Esophagus squamous epithelium (tissue), 5 donors: ENCODE measurements around the gene PRKAR1B. TPM values are rescaled to one million over a fixed set of nuclear protein-coding genes. Genes with fewer than 3 reads are reported as not detected.

ENCODE experiments used
- DNase-seq: peaks from one replicate; lab custom pipeline; 2025; lab: John Stamatoyannopoulos, UW
- H3K27ac ChIP-seq, 4 donors: fragments of 200-600 bp; sonication (generic); one replicate each; pipeline ENCODE4 v1.5.1; 2016 to 2019; ENCODE audit warnings: mild to moderate bottlenecking in 1 of 4
- H3K27me3 ChIP-seq, 4 donors: fragments of 200-600 bp; sonication (generic); 1 replicate in 3 of 4; 2 replicates in 1 of 4; pipeline versions ENCODE4 v1.5.1 to v1.6.0; 2017 to 2021; ENCODE audit warnings: antibody characterized with exemption in 1 of 4
- H3K36me3 ChIP-seq, 3 donors: fragments of 200-600 bp; sonication (generic); one replicate each; pipeline ENCODE4 v1.5.1; 2016 to 2019
- H3K4me1 ChIP-seq, 3 donors: fragments of 200-600 bp; sonication (generic); one replicate each; pipeline ENCODE4 v1.5.1; 2017 to 2019
- H3K4me3 ChIP-seq, 4 donors: fragments of 200-600 bp; sonication (generic); 1 replicate in 3 of 4; 2 replicates in 1 of 4; pipeline ENCODE4 v1.5.1; 2016 to 2019; ENCODE audit warnings: mild to moderate bottlenecking in 2 of 4, moderate library complexity in 1 of 4
- H3K9me3 ChIP-seq, 3 donors: fragments of 200-600 bp; sonication (generic); one replicate each; pipeline ENCODE4 v1.5.1; 2016 to 2019
- CTCF ChIP-seq, 6 experiments: fragments of 450-650 bp in 4 of 6; fragments of 200-600 bp in 2 of 6; sonication (generic) in 2 of 6; IDR thresholded peaks; one replicate each; pipeline ENCODE4 v1.5.1; 2016 to 2019; ENCODE audit warnings: antibody characterized with exemption in 6 of 6, mild to moderate bottlenecking in 4 of 6, moderate library complexity in 4 of 6
- POLR2A ChIP-seq, 4 donors: fragments of 450-650 bp; IDR thresholded peaks; one replicate each; pipeline ENCODE4 v1.6.1; 2017; ENCODE audit warnings: antibody characterized with exemption in 4 of 4, mild to moderate bottlenecking in 4 of 4, moderate library complexity in 3 of 4
- WGBS, 2 donors: methylation state at CpG; one replicate each; pipeline ENCODE4 v1.1.5; 2018; 5-methylcytosine and 5-hydroxymethylcytosine counted together
- intact Hi-C: fragments of 100-400 bp; cut with DNase I; formaldehyde crosslinking; loops from one replicate; pipeline ENCODE4 v1.15.0; 2022
- total RNA-seq, 4 donors: library from RNA; depleted of rRNA; stranded (reverse); fragments of >200 nt; gene quantifications; one replicate each; pipeline ENCODE4 v1.1.0, GENCODE V29; 2016
- donor health status: DM: yes; HTN: yes; CAD: no.

The PRKAR1B gene
- total RNA-seq, 4 donors from 2014 or later, result 10.2 to 13.1 (median 12.5) TPM

DNA sequence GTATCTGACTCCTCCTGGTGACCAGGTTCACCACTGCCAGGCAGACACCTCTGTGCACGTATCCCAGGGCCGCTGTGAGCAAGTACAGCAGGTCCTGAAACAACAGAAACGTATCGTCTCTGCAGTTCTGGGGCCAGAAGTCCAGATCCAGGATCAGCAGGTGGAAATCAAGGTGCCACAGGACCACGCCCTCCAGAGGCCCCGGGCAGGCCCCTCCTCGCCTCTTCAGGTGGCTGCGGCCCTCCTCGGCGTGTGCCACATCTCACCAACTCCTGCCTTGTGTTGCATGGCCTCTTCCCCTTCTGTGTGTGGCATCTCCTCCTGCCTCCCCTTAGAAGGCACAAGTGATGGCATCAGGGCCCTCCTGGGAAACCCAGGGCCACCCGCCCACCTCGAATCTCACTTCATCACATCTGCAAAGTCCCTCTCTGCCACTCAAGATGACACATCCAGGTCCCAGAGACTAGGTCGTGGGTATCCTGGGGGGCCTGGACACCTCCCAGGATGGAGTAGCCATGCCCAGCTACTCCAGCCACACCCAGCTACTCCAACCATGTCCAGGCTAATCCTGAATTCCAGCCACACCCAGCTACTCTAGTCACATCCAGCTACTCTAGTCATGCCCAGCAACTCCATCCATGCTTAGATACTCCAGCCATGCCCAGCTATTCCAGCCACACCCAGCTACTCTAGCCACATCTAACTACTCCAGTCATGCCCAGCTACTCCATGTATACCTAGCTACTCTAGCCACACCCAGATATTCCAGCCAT is 53.2 kb downstream of the PRKAR1B start:
- H3K9me3 ChIP-seq, result no peaks in the 10 kb centered on the region
- 85 to 91% methylated on average over 6 to 10 of the region's 13 CpGs for WGBS, 2 donors
- no peaks in the 10 kb centered on the region for H3K27me3 ChIP-seq
- TF ChIP-seq CTCF (IDR thresholded peaks at IDR 0.05), result no peak
- no peak for TF ChIP-seq POLR2A (IDR thresholded peaks at IDR 0.05)
- H3K4me1 ChIP-seq, result no peaks in the 10 kb centered on the region
- H3K27ac ChIP-seq, result no peak overlapping the region
- H3K36me3 ChIP-seq, result peaks cover 0 to 32% (median 0%) of the 10 kb centered on the region in 3 donors
- H3K4me3 ChIP-seq, result no peak overlapping the region
- intact Hi-C loops, result no loop called here
- no peak for DNase-seq

GRCh38 chr7:672891-673290 is 54.2 kb downstream of the PRKAR1B start:
- WGBS, 2 donors, result 90 to 92% methylated on average over 8 of the region's 8 CpGs
- H3K9me3 ChIP-seq, result no peaks in the 10 kb centered on the region
- DNase-seq, result no peak
- H3K4me1 ChIP-seq, result peaks cover 4 to 9% (median 7%) of the 10 kb centered on the region in 3 donors
- TF ChIP-seq CTCF (IDR thresholded peaks at IDR 0.05) (no peak), POLR2A (IDR thresholded peaks at IDR 0.05) (no peak)
- intact Hi-C loops, result no loop called here
- no peak overlapping the region for H3K27ac ChIP-seq
- no peaks in the 10 kb centered on the region for H3K27me3 ChIP-seq
- no peak overlapping the region for H3K4me3 ChIP-seq
- peaks cover 0 to 24% (median 0%) of the 10 kb centered on the region in 3 donors for H3K36me3 ChIP-seq

GRCh38 chr7:671415-672042 is 55.6 kb downstream of the PRKAR1B start:
- no peak overlapping the region for H3K27ac ChIP-seq
- DNase-seq, result no peak
- 93 to 98% methylated on average over 9 to 10 of the region's 10 CpGs for WGBS, 2 donors
- intact Hi-C loops, result no loop called here
- H3K27me3 ChIP-seq, result no peaks in the 10 kb centered on the region
- H3K9me3 ChIP-seq, result no peaks in the 10 kb centered on the region
- H3K4me3 ChIP-seq, result no peak overlapping the region
- H3K4me1 ChIP-seq, result peaks cover 7 to 16% (median 11%) of the 10 kb centered on the region in 3 donors
- H3K36me3 ChIP-seq, result peaks cover 0 to 12% (median 0%) of the 10 kb centered on the region in 3 donors
- TF ChIP-seq CTCF (IDR thresholded peaks at IDR 0.05) (no peak), POLR2A (IDR thresholded peaks at IDR 0.05) (no peak)

GRCh38 chr7:670501-671390 is 56.3 kb downstream of the PRKAR1B start:
- no peak overlapping the region for H3K27ac ChIP-seq
- intact Hi-C loops, result no loop called here
- no peak overlapping the region for H3K4me3 ChIP-seq
- TF ChIP-seq POLR2A (IDR thresholded peaks at IDR 0.05) (no peak), CTCF (IDR thresholded peaks at IDR 0.05) (no peak)
- no peak for DNase-seq
- no peaks in the 10 kb centered on the region for H3K9me3 ChIP-seq
- H3K4me1 ChIP-seq, result peaks cover 7 to 24% (median 11%) of the 10 kb centered on the region in 3 donors
- no peaks in the 10 kb centered on the region for H3K27me3 ChIP-seq
- 89 to 98% methylated on average over 7 to 28 of the region's 54 CpGs for WGBS, 2 donors
- peaks cover 0 to 7% (median 0%) of the 10 kb centered on the region in 3 donors for H3K36me3 ChIP-seq
